Pancreas (tissue), 10 donors: Measurements from ENCODE around the gene S100Z. TPM values are rescaled to one million over a fixed set of nuclear protein-coding genes. Genes with fewer than 3 reads are reported as not detected.
A peak's percentile ranks its signal among the peaks of the same experiment; 100 is the strongest.

Experiments
- ATAC-seq, 4 donors: fragments of 200-7000 bp; cut with Tn5 transposase; one replicate each; pipeline versions ENCODE4 v1.8.0 to v1.9.1; 2020; ENCODE audit warnings: mild to moderate bottlenecking in 4 of 4, moderate library complexity in 4 of 4
- DNase-seq, 6 donors: peaks; one replicate each; pipeline ENCODE4 v3.0.0-alpha.2; 2020
- FAIRE-seq: peaks from 2 replicates; lab custom pipeline; 2012; peaks lifted over from hg19 to GRCh38; lab: Jason Lieb, UNC
- H3K27ac ChIP-seq, 4 donors: fragments of 200-600 bp; sonication (generic); 1 replicate in 3 of 4; 2 replicates in 1 of 4; pipeline versions ENCODE4 v1.5.0 to v1.8.0; 2020
- H3K27me3 ChIP-seq, 4 donors: fragments of 200-600 bp; one replicate each; pipeline ENCODE4 v1.8.0; 2021
- H3K36me3 ChIP-seq, 3 donors: fragments of 200-600 bp; sonication (generic) in 1 of 3; one replicate each; pipeline versions ENCODE4 v1.5.0 to v1.8.0; 2020 to 2021
- H3K4me1 ChIP-seq, 3 donors: fragments of 200-600 bp; one replicate each; pipeline ENCODE4 v1.8.0; 2021
- H3K4me3 ChIP-seq, 4 donors: fragments of 200-600 bp; sonication (generic) in 2 of 4; one replicate each; pipeline versions ENCODE4 v1.5.0 to v1.8.0; 2020 to 2021
- H3K9me3 ChIP-seq, 4 donors: fragments of 200-600 bp; one replicate each; pipeline ENCODE4 v1.8.0; 2021
- CTCF ChIP-seq, 4 donors: fragments of 200-600 bp; sonication (generic) in 3 of 4; IDR thresholded peaks; one replicate each; pipeline versions ENCODE4 v1.5.0 to v1.8.0; 2021; ENCODE audit warnings: antibody characterized with exemption in 4 of 4
- WGBS, 2 donors: extraction: QIAGEN DNeasy Blood & Tissue Kit; methylation state at CpG; one replicate each; pipeline ENCODE4 v1.1.7; 2013; 5-methylcytosine and 5-hydroxymethylcytosine counted together
- intact Hi-C, 3 donors: fragments of 100-400 bp; cut with DNase I; formaldehyde crosslinking; loops; one replicate each; pipeline versions ENCODE4 v1.11.1 to v1.14.2; 2022
- polyA plus RNA-seq, 2 donors: library from polyadenylated mRNA; stranded (reverse); fragments of 200-250 nt; gene quantifications; one replicate each; pipeline ENCODE4 v1.2.3, GENCODE V29; 2013
- total RNA-seq, 6 donors: library from RNA; stranded (reverse); fragmentation: NEBNext Ultra II Directional in 4 of 6; extraction: Animal tissue kit (Norgen Biotek cat#: 25700) in 4 of 6; gene quantifications; one replicate each; pipeline versions ENCODE4 v1.2.1 to v1.2.4, GENCODE V29; 2021 to 2023
- donor health status: healthy with polysubstance abuse.
- donor health status: DM: no; HTN: no; CAD: no; lungs with moderate emphysema.
- donor health status: DM: no; HTN: no; CAD: no.
- donor health status: control.
- donor health status: control.
- donor health status: Bipolar disorder and iron deficiency.
- donor health status: DM: yes; HTN: yes; CAD: no.
- donor health status: DM: no; HTN: no; CAD: no.
- donor health status: DM: no; HTN: no; CAD: no.
- donor health status: DM: yes; HTN: yes; CAD: no.

S100Z gene
- total and polyA plus RNA-seq, 8 donors = 0.16 to 1.2 (median 0.41) TPM; not detected in 3

- no peak for TF ChIP-seq CTCF (IDR thresholded peaks at IDR 0.05)
- 7 to 15% methylated on average over 1 of the region's 1 CpG for WGBS, 2 donors
- Histone ChIP-seq H3K9me3 (no peaks in the 10 kb centered on the region), H3K27ac (no peak overlapping the region), H3K36me3 (no peaks in the 10 kb centered on the region), H3K4me3 (no peak overlapping the region), H3K27me3 (no peaks in the 10 kb centered on the region), H3K4me1 (no peaks in the 10 kb centered on the region)
- intact Hi-C loops = no loop called here
- ATAC-seq (no peak), DNase-seq (no peak), FAIRE-seq (no peak)
These were observed 13.2 kb downstream of the S100Z start for GRCh38 chr5:76863001-76863400.

- WGBS, 2 donors = 69 to 78% methylated on average over 2 of the region's 2 CpGs
- no peak overlapping the region for H3K27ac ChIP-seq
- ATAC-seq = no peak
- no peaks in the 10 kb centered on the region for H3K36me3 ChIP-seq
- no peak for TF ChIP-seq CTCF (IDR thresholded peaks at IDR 0.05)
- H3K9me3 ChIP-seq = no peaks in the 10 kb centered on the region
- FAIRE-seq = no peak
- H3K4me1 ChIP-seq = no peaks in the 10 kb centered on the region
- intact Hi-C loops = no loop called here
- H3K27me3 ChIP-seq = no peaks in the 10 kb centered on the region
- no peak overlapping the region for H3K4me3 ChIP-seq
- DNase-seq = no peak
These were observed 16.7 kb downstream of the S100Z start for GRCh38 chr5:76866503-76866902.

- 69 to 73% methylated on average over 4 of the region's 4 CpGs for WGBS, 2 donors
- intact Hi-C loops = no loop called here
- FAIRE-seq = no peak
These were observed 17.2 kb downstream of the S100Z start for GRCh38 chr5:76867038-76867437.

GRCh38 chr5:76867827-76868693 lies 18.2 kb downstream of the S100Z start:
- no peaks in the 10 kb centered on the region for H3K4me1 ChIP-seq
- intact Hi-C loops = no loop called here
- FAIRE-seq (no peak), ATAC-seq (peak; percentile 88 to 98 (median 96)), DNase-seq (peak in 5 of 6 donors; percentile 30 to 77 (median 41))
- peak overlapping the region in 2 of 4 donors; percentile 37 to 46 for H3K27ac ChIP-seq
- H3K27me3 ChIP-seq = no peaks in the 10 kb centered on the region
- TF ChIP-seq CTCF (IDR thresholded peaks at IDR 0.05) = peak; percentile 56 to 81 (median 74)
- 52 to 58% methylated on average over 8 of the region's 8 CpGs for WGBS, 2 donors
- peak overlapping the region in 1 of 4 donors; percentile 7 for H3K4me3 ChIP-seq
- no peaks in the 10 kb centered on the region for H3K9me3 ChIP-seq
- no peaks in the 10 kb centered on the region for H3K36me3 ChIP-seq

More at GRCh38 chr5:76867038-76867437, 17.2 kb downstream of the S100Z start:
- H3K4me1 ChIP-seq = no peaks in the 10 kb centered on the region
- no peaks in the 10 kb centered on the region for H3K27me3 ChIP-seq
- H3K9me3 ChIP-seq = no peaks in the 10 kb centered on the region
- H3K4me3 ChIP-seq = no peak overlapping the region
- no peak overlapping the region for H3K27ac ChIP-seq
- H3K36me3 ChIP-seq = no peaks in the 10 kb centered on the region
- DNase-seq (no peak), ATAC-seq (no peak)
- TF ChIP-seq CTCF (IDR thresholded peaks at IDR 0.05) = no peak

- FAIRE-seq (no peak), ATAC-seq (no peak), DNase-seq (no peak)
- no peak overlapping the region for H3K4me3 ChIP-seq
- H3K27ac ChIP-seq = no peak overlapping the region
- no peaks in the 10 kb centered on the region for H3K36me3 ChIP-seq
- no peaks in the 10 kb centered on the region for H3K4me1 ChIP-seq
- 67 to 75% methylated on average over 6 of the region's 6 CpGs for WGBS, 2 donors
- intact Hi-C loops = loop anchor here in 1 of 3 donors (10.0 kb wide), 1 partner anchor 145 kb away; no protein-coding TSS in a partner anchor
- TF ChIP-seq CTCF (IDR thresholded peaks at IDR 0.05) = no peak
- no peaks in the 10 kb centered on the region for H3K9me3 ChIP-seq
- H3K27me3 ChIP-seq = no peaks in the 10 kb centered on the region
These were observed 20.2 kb downstream of the S100Z start for GRCh38 chr5:76870046-76870445.
